WTC11 (cell line): ENCODE results near the gene THAP3. TPM values are rescaled to one million over a fixed set of nuclear protein-coding genes. Genes with fewer than 3 reads are reported as not detected.
A peak's percentile ranks its signal among the peaks of the same experiment; 100 is the strongest.

Experiments used
- ATAC-seq: fragments of 200-7000 bp; cut with Tn5 transposase; 2 replicates; pipeline ENCODE4 v1.10.0; 2021; ENCODE audit warnings: mild to moderate bottlenecking, moderate library complexity
- CTCF ChIA-PET: fragments of 300-600 bp; sonication (Branson Sonifier 250); formaldehyde crosslinking; loops from one replicate; lab custom pipeline; 2021; ENCODE audit warnings: antibody characterized with exemption; lab: Charles Lee
- POLR2A ChIA-PET: fragments of 350-600 bp; sonication (Branson Sonifier 250); formaldehyde crosslinking; loops from one replicate; lab custom pipeline; 2021; ENCODE audit warnings: antibody characterized with exemption; lab: Charles Lee
- DNase-seq: peaks from one replicate; pipeline ENCODE4 v3.0.0; 2021; ENCODE audit warnings: low spot score
- H3K27ac Mint-ChIP-seq: 2 replicates; pipeline ENCODE4 v1.8.0; 2021; ENCODE audit warnings: mixed read lengths
- H3K27me3 Mint-ChIP-seq: 2 replicates; pipeline ENCODE4 v1.8.0; 2021; ENCODE audit warnings: low read depth, mild to moderate bottlenecking, moderate library complexity, mixed read lengths
- H3K36me3 Mint-ChIP-seq: 2 replicates; pipeline ENCODE4 v1.8.0; 2021; ENCODE audit warnings: mixed read lengths
- H3K4me1 Mint-ChIP-seq: 2 replicates; pipeline ENCODE4 v1.8.0; 2022; ENCODE audit warnings: mixed read lengths
- H3K4me3 Mint-ChIP-seq: 2 replicates; pipeline ENCODE4 v1.8.0; 2021; ENCODE audit warnings: mild to moderate bottlenecking, moderate library complexity, mixed read lengths
- H3K9me3 Mint-ChIP-seq: 2 replicates; pipeline ENCODE4 v1.8.0; 2021; ENCODE audit warnings: mixed read lengths
- ATF3 ChIP-seq: sonication (generic); formaldehyde crosslinking; conservative IDR thresholded peaks from 2 replicates; pipeline ENCODE4 v1.8.1; 2022; ENCODE audit warnings: mild to moderate bottlenecking, missing genetic modification reagents
- FOXP1 ChIP-seq: sonication (generic); formaldehyde crosslinking; IDR thresholded peaks from 2 replicates; pipeline ENCODE4 v1.8.0; 2022; ENCODE audit warnings: missing genetic modification reagents, mild to moderate bottlenecking, moderate library complexity, borderline replicate concordance
- GABPB1 ChIP-seq: sonication (generic); formaldehyde crosslinking; IDR thresholded peaks from 2 replicates; pipeline ENCODE4 v1.8.1; 2023; ENCODE audit warnings: mild to moderate bottlenecking, missing genetic modification reagents
- IRF2 ChIP-seq: sonication (generic); formaldehyde crosslinking; IDR thresholded peaks from 2 replicates; pipeline ENCODE4 v1.8.0; 2022; ENCODE audit warnings: low read depth, missing genetic modification reagents, borderline replicate concordance
- JUN ChIP-seq: sonication (generic); formaldehyde crosslinking; IDR thresholded peaks from 2 replicates; pipeline ENCODE4 v1.8.0; 2023; ENCODE audit warnings: mild to moderate bottlenecking, missing genetic modification reagents
- NFATC4 ChIP-seq: fragments of 250-450 bp; sonication (Bioruptor Pico); IDR thresholded peaks from 2 replicates; pipeline ENCODE4 v1.9.0; 2021; ENCODE audit warnings: mild to moderate bottlenecking
- NR3C1 ChIP-seq: sonication (generic); formaldehyde crosslinking; conservative IDR thresholded peaks from 2 replicates; pipeline ENCODE4 v1.8.1; 2023; ENCODE audit warnings: low read depth, mild to moderate bottlenecking, missing genetic modification reagents
- RORB ChIP-seq: fragments of 250-450 bp; sonication (Bioruptor Pico); IDR thresholded peaks from 2 replicates; pipeline ENCODE4 v1.9.0; 2021; ENCODE audit warnings: mild to moderate bottlenecking
- SMAD4 ChIP-seq: sonication (generic); formaldehyde crosslinking; IDR thresholded peaks from 2 replicates; pipeline ENCODE4 v1.8.0; 2022; ENCODE audit warnings: mild to moderate bottlenecking, missing genetic modification reagents
- TEAD1 ChIP-seq: sonication (generic); formaldehyde crosslinking; IDR thresholded peaks from 2 replicates; pipeline ENCODE4 v1.8.0; 2022; ENCODE audit warnings: mild to moderate bottlenecking, missing genetic modification reagents
- TP53 ChIP-seq: sonication (generic); formaldehyde crosslinking; IDR thresholded peaks from 2 replicates; pipeline ENCODE4 v1.8.1; 2023; ENCODE audit warnings: mild to moderate bottlenecking, missing genetic modification reagents
- ZNF219 ChIP-seq: sonication (generic); formaldehyde crosslinking; IDR thresholded peaks from 2 replicates; pipeline ENCODE4 v1.8.0; 2023; ENCODE audit warnings: missing genetic modification reagents, mild to moderate bottlenecking, borderline replicate concordance
- ZNF232 ChIP-seq: sonication (generic); formaldehyde crosslinking; IDR thresholded peaks from 2 replicates; pipeline ENCODE4 v1.8.0; 2022; ENCODE audit warnings: mild to moderate bottlenecking, missing genetic modification reagents
- ZNF317 ChIP-seq: sonication (generic); formaldehyde crosslinking; IDR thresholded peaks from 2 replicates; pipeline ENCODE4 v1.8.1; 2023; ENCODE audit warnings: low read depth, mild to moderate bottlenecking, moderate library complexity, missing genetic modification reagents, borderline replicate concordance
- ZNF425 ChIP-seq: fragments of 250-450 bp; sonication (Bioruptor Pico); conservative IDR thresholded peaks from 2 replicates; pipeline ENCODE4 v1.9.0; 2021; ENCODE audit warnings: mild to moderate bottlenecking
- total RNA-seq: library from RNA; stranded (reverse); gene quantifications from 3 replicates; pipeline ENCODE4 v1.2.3, GENCODE V29; 2021
- TF ChIP-seq, protein P1 (sequence below): sonication (generic); formaldehyde crosslinking; IDR thresholded peaks from 2 replicates; pipeline ENCODE4 v1.8.0; 2022; ENCODE audit warnings: missing genetic modification reagents
- TF ChIP-seq, protein P2 (sequence below): sonication (generic); formaldehyde crosslinking; IDR thresholded peaks from 2 replicates; pipeline ENCODE4 v1.8.0; 2022; ENCODE audit warnings: mild to moderate bottlenecking, missing genetic modification reagents
- TF ChIP-seq, protein P3 (sequence below): fragments of 250-450 bp; sonication (Bioruptor Pico); IDR thresholded peaks from 2 replicates; pipeline ENCODE4 v1.9.0; 2021; ENCODE audit warnings: mild to moderate bottlenecking, borderline replicate concordance

The THAP3 gene
- total RNA-seq, 1 experiment from 2014 or later: 14.8 TPM

DNA sequence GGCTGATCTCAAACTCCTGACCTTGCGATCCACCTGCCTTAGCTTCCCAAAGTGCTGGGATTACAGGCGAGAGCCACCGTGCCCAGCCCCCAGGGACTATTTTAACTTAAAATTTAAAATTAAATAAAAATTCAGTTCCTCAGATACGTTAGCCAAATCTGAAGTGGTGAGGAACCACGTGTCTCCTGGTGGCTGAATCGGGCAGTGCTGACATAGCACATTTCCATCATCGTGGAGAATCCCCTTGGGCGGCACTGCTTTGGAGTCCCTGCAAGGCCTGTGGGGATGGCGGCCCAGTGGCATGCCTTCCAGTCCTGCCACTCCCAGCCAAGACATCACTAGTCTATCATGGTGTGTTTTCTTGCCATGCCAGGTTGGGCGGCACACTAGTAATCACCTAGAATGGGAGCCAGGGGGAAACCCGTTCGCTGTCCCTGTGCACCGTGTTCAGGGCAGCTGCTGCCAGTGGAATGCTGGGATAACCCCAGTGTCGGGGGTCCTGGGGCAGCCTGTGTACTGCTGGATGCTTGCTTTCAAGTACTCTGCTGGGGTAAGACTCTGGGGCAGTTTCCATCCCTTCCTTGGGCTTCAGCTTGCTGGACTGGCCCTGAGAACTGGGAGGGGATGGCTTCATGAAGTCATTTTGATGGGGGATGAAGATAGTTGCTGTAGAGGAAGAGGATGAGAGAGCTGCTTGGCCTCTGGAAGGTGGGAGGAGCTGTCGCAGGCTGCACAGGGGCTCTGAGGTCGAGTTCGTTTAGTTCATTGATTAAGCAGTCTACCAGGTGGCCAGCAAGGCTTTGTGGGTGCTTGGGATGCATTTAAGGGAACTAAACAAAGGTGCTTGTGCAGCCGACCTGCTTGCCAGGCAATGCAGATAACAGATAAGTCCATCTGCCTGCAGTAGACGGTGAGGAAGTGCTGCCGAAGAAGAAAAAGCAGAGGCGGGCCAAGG, 40.3 kb upstream of the THAP3 start:
- ATAC-seq (no peak), DNase-seq (peak; percentile 33)
- Mint-ChIP-seq H3K27me3 (no peaks in the 10 kb centered on the region), H3K36me3 (peaks cover 9% of the 10 kb centered on the region; the same call in 1 of the 2 replicates), H3K27ac (peak overlapping the region; percentile 75), H3K4me3 (no peak overlapping the region), H3K9me3 (no peaks in the 10 kb centered on the region), H3K4me1 (peaks cover 11% of the 10 kb centered on the region)
- POLR2A ChIA-PET: no interaction called here
- CTCF ChIA-PET: interaction anchor here (1.3 kb wide), 1 partner anchor 30 kb away, joined by 4 read pairs; the partner anchor contains the start of gene NOL9
- TF ChIP-seq JUN (CRISPR knock-in tag) (no peak), TEAD1 (CRISPR knock-in tag) (no peak), TP53 (CRISPR knock-in tag) (no peak), ZNF219 (CRISPR knock-in tag) (no peak), NR3C1 (CRISPR knock-in tag) (no peak), ZNF232 (CRISPR knock-in tag) (no peak)

DNA sequence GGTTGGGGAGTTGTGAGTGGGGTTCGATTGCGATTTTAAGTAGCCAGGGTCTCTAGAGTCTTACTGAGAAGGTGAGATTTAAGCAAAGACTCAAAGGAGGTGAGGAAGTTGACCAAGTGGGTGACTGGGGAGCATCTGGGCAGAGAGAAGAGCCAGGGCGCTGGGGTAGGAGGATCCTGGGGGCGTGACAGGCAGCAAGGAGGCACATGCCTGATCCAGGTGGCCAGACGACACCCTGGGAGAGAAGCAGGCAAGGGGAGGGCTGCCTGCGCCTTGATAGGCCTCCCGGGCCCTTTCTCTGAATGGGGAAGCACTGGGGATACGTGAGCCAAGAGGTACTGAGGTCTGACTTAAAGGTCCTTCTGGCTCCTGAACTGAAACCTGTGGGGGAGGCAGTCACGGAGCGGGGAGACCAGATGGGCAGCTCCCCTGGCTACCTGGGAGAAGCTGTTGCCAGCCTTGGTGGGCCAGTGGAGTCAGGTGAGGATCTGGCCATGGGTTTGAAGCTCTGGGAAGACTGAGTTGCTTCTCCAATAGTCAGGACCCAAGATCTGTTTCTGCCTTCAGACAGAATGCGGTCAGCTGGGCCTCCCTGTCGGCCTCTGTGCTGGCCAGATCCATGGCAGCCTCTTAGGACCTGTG, 39.5 kb upstream of the THAP3 start:
- POLR2A ChIA-PET: interaction anchor here (0.6 kb wide), 1 partner anchor 112 kb away, joined by 3 read pairs; no protein-coding TSS in a partner anchor
- DNase-seq (no peak), ATAC-seq (no peak)
- Mint-ChIP-seq H3K36me3 (peaks cover 9% of the 10 kb centered on the region; the same call in 1 of the 2 replicates), H3K9me3 (no peaks in the 10 kb centered on the region), H3K27ac (peak overlapping the region; percentile 75; the same call in 1 of the 2 replicates), H3K27me3 (no peaks in the 10 kb centered on the region), H3K4me3 (no peak overlapping the region)
- TF ChIP-seq FOXP1 (CRISPR knock-in tag) (no peak), ZNF317 (CRISPR knock-in tag) (no peak), GABPB1 (CRISPR knock-in tag) (no peak)
- TF ChIP-seq, protein P1, sequence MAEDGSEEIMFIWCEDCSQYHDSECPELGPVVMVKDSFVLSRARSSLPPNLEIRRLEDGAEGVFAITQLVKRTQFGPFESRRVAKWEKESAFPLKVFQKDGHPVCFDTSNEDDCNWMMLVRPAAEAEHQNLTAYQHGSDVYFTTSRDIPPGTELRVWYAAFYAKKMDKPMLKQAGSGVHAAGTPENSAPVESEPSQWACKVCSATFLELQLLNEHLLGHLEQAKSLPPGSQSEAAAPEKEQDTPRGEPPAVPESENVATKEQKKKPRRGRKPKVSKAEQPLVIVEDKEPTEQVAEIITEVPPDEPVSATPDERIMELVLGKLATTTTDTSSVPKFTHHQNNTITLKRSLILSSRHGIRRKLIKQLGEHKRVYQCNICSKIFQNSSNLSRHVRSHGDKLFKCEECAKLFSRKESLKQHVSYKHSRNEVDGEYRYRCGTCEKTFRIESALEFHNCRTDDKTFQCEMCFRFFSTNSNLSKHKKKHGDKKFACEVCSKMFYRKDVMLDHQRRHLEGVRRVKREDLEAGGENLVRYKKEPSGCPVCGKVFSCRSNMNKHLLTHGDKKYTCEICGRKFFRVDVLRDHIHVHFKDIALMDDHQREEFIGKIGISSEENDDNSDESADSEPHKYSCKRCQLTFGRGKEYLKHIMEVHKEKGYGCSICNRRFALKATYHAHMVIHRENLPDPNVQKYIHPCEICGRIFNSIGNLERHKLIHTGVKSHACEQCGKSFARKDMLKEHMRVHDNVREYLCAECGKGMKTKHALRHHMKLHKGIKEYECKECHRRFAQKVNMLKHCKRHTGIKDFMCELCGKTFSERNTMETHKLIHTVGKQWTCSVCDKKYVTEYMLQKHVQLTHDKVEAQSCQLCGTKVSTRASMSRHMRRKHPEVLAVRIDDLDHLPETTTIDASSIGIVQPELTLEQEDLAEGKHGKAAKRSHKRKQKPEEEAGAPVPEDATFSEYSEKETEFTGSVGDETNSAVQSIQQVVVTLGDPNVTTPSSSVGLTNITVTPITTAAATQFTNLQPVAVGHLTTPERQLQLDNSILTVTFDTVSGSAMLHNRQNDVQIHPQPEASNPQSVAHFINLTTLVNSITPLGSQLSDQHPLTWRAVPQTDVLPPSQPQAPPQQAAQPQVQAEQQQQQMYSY: no peak
- TF ChIP-seq, protein P2, sequence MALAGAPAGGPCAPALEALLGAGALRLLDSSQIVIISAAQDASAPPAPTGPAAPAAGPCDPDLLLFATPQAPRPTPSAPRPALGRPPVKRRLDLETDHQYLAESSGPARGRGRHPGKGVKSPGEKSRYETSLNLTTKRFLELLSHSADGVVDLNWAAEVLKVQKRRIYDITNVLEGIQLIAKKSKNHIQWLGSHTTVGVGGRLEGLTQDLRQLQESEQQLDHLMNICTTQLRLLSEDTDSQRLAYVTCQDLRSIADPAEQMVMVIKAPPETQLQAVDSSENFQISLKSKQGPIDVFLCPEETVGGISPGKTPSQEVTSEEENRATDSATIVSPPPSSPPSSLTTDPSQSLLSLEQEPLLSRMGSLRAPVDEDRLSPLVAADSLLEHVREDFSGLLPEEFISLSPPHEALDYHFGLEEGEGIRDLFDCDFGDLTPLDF: no peak
- TF ChIP-seq, all 79 proteins: peak for 0
- CTCF ChIA-PET: interaction anchor here (0.8 to 1.3 kb wide), 3 partner anchors 31 to 61 kb away, joined by 3 to 4 read pairs (median 3); partner anchors contain the start of gene NOL9
- H3K4me1 Mint-ChIP-seq: peaks cover 8% of the 10 kb centered on the region

GRCh38 chr1:6585841-6586240, 38.8 kb upstream of the THAP3 start:
- H3K27me3 Mint-ChIP-seq: no peaks in the 10 kb centered on the region
- ChIA-PET POLR2A (interaction anchor here (0.6 kb wide), 1 partner anchor 112 kb away, joined by 3 read pairs; no protein-coding TSS in a partner anchor), CTCF (interaction anchor here (0.6 to 0.9 kb wide), 3 partner anchors 30 to 61 kb away, joined by 3 to 4 read pairs (median 3); no protein-coding TSS in a partner anchor)
- H3K4me1 Mint-ChIP-seq: peaks cover 3% of the 10 kb centered on the region
- no peak overlapping the region for H3K4me3 Mint-ChIP-seq
- no peaks in the 10 kb centered on the region for H3K9me3 Mint-ChIP-seq
- H3K36me3 Mint-ChIP-seq: peaks cover 9% of the 10 kb centered on the region; the same call in 1 of the 2 replicates
- ATAC-seq (no peak), DNase-seq (no peak)
- no peak overlapping the region for H3K27ac Mint-ChIP-seq
- TF ChIP-seq IRF2 (no peak), NFATC4 (CRISPR knock-in tag) (no peak), ZNF425 (no peak), RORB (CRISPR knock-in tag) (no peak), ATF3 (CRISPR knock-in tag) (no peak), SMAD4 (CRISPR knock-in tag) (no peak)
- TF ChIP-seq, protein P3, sequence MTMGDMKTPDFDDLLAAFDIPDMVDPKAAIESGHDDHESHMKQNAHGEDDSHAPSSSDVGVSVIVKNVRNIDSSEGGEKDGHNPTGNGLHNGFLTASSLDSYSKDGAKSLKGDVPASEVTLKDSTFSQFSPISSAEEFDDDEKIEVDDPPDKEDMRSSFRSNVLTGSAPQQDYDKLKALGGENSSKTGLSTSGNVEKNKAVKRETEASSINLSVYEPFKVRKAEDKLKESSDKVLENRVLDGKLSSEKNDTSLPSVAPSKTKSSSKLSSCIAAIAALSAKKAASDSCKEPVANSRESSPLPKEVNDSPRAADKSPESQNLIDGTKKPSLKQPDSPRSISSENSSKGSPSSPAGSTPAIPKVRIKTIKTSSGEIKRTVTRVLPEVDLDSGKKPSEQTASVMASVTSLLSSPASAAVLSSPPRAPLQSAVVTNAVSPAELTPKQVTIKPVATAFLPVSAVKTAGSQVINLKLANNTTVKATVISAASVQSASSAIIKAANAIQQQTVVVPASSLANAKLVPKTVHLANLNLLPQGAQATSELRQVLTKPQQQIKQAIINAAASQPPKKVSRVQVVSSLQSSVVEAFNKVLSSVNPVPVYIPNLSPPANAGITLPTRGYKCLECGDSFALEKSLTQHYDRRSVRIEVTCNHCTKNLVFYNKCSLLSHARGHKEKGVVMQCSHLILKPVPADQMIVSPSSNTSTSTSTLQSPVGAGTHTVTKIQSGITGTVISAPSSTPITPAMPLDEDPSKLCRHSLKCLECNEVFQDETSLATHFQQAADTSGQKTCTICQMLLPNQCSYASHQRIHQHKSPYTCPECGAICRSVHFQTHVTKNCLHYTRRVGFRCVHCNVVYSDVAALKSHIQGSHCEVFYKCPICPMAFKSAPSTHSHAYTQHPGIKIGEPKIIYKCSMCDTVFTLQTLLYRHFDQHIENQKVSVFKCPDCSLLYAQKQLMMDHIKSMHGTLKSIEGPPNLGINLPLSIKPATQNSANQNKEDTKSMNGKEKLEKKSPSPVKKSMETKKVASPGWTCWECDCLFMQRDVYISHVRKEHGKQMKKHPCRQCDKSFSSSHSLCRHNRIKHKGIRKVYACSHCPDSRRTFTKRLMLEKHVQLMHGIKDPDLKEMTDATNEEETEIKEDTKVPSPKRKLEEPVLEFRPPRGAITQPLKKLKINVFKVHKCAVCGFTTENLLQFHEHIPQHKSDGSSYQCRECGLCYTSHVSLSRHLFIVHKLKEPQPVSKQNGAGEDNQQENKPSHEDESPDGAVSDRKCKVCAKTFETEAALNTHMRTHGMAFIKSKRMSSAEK (CRISPR knock-in tag): no peak
